Fibroblast of pulmonary artery (primary cell): ENCODE measurements around the gene CCDC192.

ENCODE experiments used
- DNase-seq: peaks from one replicate; pipeline ENCODE4 v3.0.0-alpha.2; 2010; ENCODE audit warnings: low read depth
- H3K4me3 ChIP-seq: replicated peaks from 2 replicates; pipeline ENCODE4 v1.5.1; 2011; ENCODE audit warnings: low read depth, mild to moderate bottlenecking, control low read depth, low read length, moderate library complexity
- CTCF ChIP-seq: IDR thresholded peaks from 2 replicates; pipeline ENCODE4 v1.5.1; 2011; ENCODE audit warnings: mild to moderate bottlenecking, control low read depth, low read length, inconsistent platforms; ENCODE audit errors: missing control alignments

CCDC192 gene

GRCh38 chr5:127860291-127860690 lies 157.1 kb downstream of the CCDC192 start:
- TF ChIP-seq CTCF, result no peak
- no peak for DNase-seq
- H3K4me3 ChIP-seq, result no peak overlapping the region

- peak; percentile 28 for DNase-seq
- no peak for TF ChIP-seq CTCF
- no peak overlapping the region for H3K4me3 ChIP-seq
These were observed 160.0 kb downstream of the CCDC192 start for GRCh38 chr5:127863161-127863560.

DNA sequence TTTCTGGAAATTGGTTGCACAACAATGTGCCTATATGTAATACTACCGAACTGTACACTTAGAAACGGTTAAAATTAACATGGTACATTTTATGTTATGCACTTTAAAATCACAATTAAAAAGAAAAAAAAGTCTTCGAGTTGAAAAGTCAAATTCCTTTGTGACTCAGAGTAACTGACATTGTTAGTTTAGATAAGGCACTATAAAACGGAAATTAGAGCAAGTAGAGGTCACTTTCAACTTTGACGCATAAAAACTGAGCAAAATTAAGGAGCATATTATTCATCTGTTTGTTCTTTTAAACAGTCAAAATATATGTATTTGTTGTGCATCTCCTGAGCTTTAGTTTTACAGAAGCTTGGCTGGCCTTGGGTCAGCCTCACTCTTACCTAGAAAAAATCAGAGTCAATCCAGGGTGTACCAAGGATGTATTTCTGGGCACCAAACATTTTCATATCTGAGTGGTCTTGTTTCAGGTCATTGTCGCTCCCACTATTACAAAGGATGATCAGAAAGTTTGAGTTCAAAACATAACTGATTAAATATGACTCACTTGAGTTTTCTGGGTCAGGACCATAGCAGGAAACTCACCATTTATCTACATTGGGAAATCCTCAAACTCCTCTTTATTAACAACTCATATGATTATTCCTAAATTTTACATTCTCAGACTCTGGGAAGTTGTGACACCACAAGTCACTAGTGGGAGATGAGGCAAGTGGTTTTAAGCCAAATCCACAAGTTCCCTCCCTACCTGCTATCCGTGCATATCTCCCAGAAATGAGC lies 160.6 kb downstream of the CCDC192 start:
- no peak for TF ChIP-seq CTCF
- DNase-seq, result peak; percentile 73
- no peak overlapping the region for H3K4me3 ChIP-seq

DNA sequence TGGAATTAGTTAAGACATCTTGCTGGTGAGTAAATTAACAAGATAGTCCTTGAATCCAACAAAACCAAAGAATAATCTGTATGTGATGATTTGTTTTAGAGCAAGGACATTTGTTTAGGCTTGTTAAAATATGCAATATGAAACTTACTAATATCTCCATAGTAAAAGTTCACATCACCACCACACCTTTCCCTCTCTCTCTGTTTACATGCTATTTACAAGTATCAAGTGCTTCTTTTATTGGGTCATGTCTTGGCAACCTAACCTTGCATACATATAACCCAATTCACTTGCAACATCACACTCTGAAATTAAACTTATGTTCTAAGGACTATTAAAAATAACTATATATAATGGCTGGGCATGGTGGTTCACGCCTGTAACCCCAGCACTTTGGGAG lies 161.3 kb downstream of the CCDC192 start:
- no peak for TF ChIP-seq CTCF

GRCh38 chr5:127865273-127865672 lies 162.1 kb downstream of the CCDC192 start:
- no peak for TF ChIP-seq CTCF
- no peak overlapping the region for H3K4me3 ChIP-seq
- no peak for DNase-seq

More for the DNA sequence above, 161.3 kb downstream of the CCDC192 start:
- H3K4me3 ChIP-seq, result no peak overlapping the region
- no peak for DNase-seq

DNA sequence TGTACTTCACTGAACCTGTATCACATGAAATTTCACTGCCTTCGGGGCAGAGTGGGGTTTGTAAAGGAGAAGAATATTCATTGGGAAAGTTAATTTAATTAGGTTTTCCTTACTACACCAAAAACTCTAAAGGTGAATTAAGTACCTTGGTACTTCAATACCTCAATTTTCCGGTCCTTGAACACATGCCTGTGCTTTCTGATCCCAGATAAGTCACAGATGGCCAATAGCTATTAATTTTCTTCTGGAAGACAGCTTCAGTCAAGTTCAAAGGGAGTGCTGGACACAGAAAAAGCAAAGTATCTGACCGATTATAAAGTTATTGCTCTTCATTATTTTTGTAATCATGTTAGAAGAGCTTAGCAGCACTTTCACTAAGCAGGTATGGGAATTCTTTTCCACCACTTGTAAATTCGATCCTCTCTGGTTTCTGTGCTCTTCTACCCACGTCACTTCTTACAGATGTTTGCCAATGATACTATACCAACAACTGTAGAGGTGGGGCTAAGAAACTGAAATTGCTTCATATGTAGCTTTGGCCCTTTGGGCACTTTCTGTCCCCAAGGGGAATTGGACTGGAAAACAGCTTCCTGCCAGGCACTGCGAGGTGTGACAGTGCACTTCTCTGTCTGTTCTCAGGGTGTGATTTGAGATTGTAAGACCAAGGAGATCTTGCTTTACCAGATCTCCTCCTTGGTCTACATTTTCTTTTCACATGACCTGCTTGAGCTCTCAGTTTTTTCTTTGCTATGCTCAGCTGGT lies 164.0 kb downstream of the CCDC192 start:
- TF ChIP-seq CTCF, result no peak

More for the DNA sequence above, 164.0 kb downstream of the CCDC192 start:
- no peak overlapping the region for H3K4me3 ChIP-seq
- DNase-seq, result no peak
